Breast epithelium (tissue), 4 donors: ENCODE results near the gene ZNF785. TPM values are rescaled to one million over a fixed set of nuclear protein-coding genes. Genes with fewer than 3 reads are reported as not detected.

ENCODE experiments used
- DNase-seq, 2 donors: peaks; one replicate each; pipeline ENCODE4 v3.0.0-alpha.2; 2019; ENCODE audit warnings: low spot score in 2 of 2
- H3K27ac ChIP-seq, 2 donors: fragments of 200-600 bp; sonication (generic) in 1 of 2; one replicate each; pipeline ENCODE4 v1.5.1; 2016 to 2019; ENCODE audit warnings: mild to moderate bottlenecking in 1 of 2
- H3K27me3 ChIP-seq, 2 donors: fragments of 200-600 bp; sonication (generic) in 1 of 2; one replicate each; pipeline versions ENCODE4 v1.5.1 to v1.6.0; 2017 to 2019; ENCODE audit warnings: control low read depth in 1 of 2, mild to moderate bottlenecking in 1 of 2
- H3K36me3 ChIP-seq: fragments of 200-600 bp; one replicate; pipeline ENCODE4 v1.5.1; 2019
- H3K4me1 ChIP-seq, 2 donors: fragments of 200-600 bp; sonication (generic); one replicate each; pipeline ENCODE4 v1.5.1; 2016 to 2019; ENCODE audit warnings: control low read depth in 1 of 2
- H3K4me3 ChIP-seq, 3 donors: fragments of 200-600 bp; sonication (generic); 1 replicate in 2 of 3; 2 replicates in 1 of 3; pipeline ENCODE4 v1.5.1; 2016 to 2019; ENCODE audit warnings: mild to moderate bottlenecking in 3 of 3, moderate library complexity in 2 of 3
- H3K9me3 ChIP-seq, 2 donors: fragments of 200-600 bp; sonication (generic) in 1 of 2; one replicate each; pipeline ENCODE4 v1.5.1; 2016 to 2019; ENCODE audit warnings: control low read depth in 1 of 2
- POLR2A ChIP-seq: fragments of 450-650 bp; IDR thresholded peaks from one replicate; pipeline ENCODE4 v1.6.1; 2016; ENCODE audit warnings: antibody characterized with exemption, mild to moderate bottlenecking, moderate library complexity
- POLR2AphosphoS5 ChIP-seq, 3 donors: sonication (generic); formaldehyde crosslinking; IDR thresholded peaks; one replicate each; pipeline ENCODE4 v1.6.1; 2017; ENCODE audit warnings: antibody characterized with exemption in 3 of 3
- intact Hi-C: fragments of 100-400 bp; cut with DNase I; formaldehyde crosslinking; loops from one replicate; pipeline ENCODE4 v1.15.1; 2023; ENCODE audit warnings: low total_unique reads
- total RNA-seq, 3 donors: library from RNA; depleted of rRNA; stranded (reverse); fragments of >200 nt; gene quantifications; one replicate each; pipeline ENCODE4 v1.1.0, GENCODE V29; 2016
- TF ChIP-seq, protein P1 (sequence below), 3 donors: fragments of 450-650 bp; IDR thresholded peaks; one replicate each; pipeline ENCODE4 v1.5.1; 2016 to 2017; ENCODE audit warnings: antibody characterized with exemption in 3 of 3, mild to moderate bottlenecking in 3 of 3, moderate library complexity in 3 of 3

The ZNF785 gene
- total RNA-seq, 3 donors from 2014 or later, result 6.7 to 14.4 (median 12.0) TPM

GRCh38 chr16:30533748-30534367 lies 51.6 kb downstream of the ZNF785 start:
- H3K4me3 ChIP-seq, result peak overlapping the region; percentile 63 to 87 (median 76)
- H3K4me1 ChIP-seq, result peaks cover 0 to 17% of the 10 kb centered on the region in 2 donors
- intact Hi-C loops, result no loop called here
- H3K36me3 ChIP-seq, result peaks cover 5% of the 10 kb centered on the region
- TF ChIP-seq, protein P1, sequence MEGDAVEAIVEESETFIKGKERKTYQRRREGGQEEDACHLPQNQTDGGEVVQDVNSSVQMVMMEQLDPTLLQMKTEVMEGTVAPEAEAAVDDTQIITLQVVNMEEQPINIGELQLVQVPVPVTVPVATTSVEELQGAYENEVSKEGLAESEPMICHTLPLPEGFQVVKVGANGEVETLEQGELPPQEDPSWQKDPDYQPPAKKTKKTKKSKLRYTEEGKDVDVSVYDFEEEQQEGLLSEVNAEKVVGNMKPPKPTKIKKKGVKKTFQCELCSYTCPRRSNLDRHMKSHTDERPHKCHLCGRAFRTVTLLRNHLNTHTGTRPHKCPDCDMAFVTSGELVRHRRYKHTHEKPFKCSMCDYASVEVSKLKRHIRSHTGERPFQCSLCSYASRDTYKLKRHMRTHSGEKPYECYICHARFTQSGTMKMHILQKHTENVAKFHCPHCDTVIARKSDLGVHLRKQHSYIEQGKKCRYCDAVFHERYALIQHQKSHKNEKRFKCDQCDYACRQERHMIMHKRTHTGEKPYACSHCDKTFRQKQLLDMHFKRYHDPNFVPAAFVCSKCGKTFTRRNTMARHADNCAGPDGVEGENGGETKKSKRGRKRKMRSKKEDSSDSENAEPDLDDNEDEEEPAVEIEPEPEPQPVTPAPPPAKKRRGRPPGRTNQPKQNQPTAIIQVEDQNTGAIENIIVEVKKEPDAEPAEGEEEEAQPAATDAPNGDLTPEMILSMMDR (IDR thresholded peaks at IDR 0.05), result no peak
- TF ChIP-seq POLR2A (no peak), POLR2AphosphoS5 (IDR thresholded peaks at IDR 0.05) (no peak)
- H3K9me3 ChIP-seq, result no peaks in the 10 kb centered on the region
- no peaks in the 10 kb centered on the region for H3K27me3 ChIP-seq
- peak overlapping the region; percentile 99 for H3K27ac ChIP-seq
- DNase-seq, result no peak

DNA sequence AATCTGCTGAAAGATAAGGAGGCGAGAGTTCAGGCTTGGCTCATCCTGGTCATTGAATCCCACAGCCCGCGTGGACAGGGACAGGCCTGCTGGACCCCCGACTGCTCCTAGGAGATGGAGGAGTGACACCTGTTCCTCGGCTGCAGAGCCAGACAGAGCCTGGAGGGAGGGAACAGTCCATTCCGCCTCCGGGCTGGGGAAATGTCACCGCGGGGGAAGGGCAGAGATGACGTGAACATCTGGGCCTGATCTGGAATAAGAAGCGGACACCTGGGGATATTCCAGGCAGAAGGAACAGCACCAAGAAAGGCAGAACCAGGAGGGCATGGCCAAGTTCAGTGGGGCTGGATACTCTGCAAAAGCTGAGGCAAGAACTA lies 52.4 kb downstream of the ZNF785 start:
- Histone ChIP-seq H3K36me3 (peaks cover 5% of the 10 kb centered on the region), H3K4me3 (peak overlapping the region in 2 of 3 donors; percentile 76 to 87), H3K27ac (peak overlapping the region; percentile 99), H3K4me1 (peaks cover 1 to 17% of the 10 kb centered on the region in 2 donors), H3K27me3 (no peaks in the 10 kb centered on the region), H3K9me3 (no peaks in the 10 kb centered on the region)
- TF ChIP-seq POLR2A (no peak), POLR2AphosphoS5 (IDR thresholded peaks at IDR 0.05) (no peak)
- no peak for DNase-seq
- intact Hi-C loops, result no loop called here

- Histone ChIP-seq H3K27me3 (no peaks in the 10 kb centered on the region), H3K36me3 (peaks cover 5% of the 10 kb centered on the region), H3K4me3 (no peak overlapping the region), H3K9me3 (no peaks in the 10 kb centered on the region), H3K27ac (peak overlapping the region in 1 of 2 donors; percentile 99), H3K4me1 (peaks cover 7 to 17% of the 10 kb centered on the region in 2 donors)
- TF ChIP-seq, protein P1 (IDR thresholded peaks at IDR 0.05), result no peak
- TF ChIP-seq POLR2A (no peak), POLR2AphosphoS5 (IDR thresholded peaks at IDR 0.05) (no peak)
- no peak for DNase-seq
- intact Hi-C loops, result no loop called here
Observed at GRCh38 chr16:30532285-30533145, 53.0 kb downstream of the ZNF785 start.

Other genes with a start within 250 kb of the ZNF785 start
- gene CD2BP2, start 230.4 kb downstream of the ZNF785 start, total RNA-seq, result 10 to 100 TPM; 26.2 to 47.2 (median 38.3) TPM
- gene TBC1D10B, start 215.2 kb downstream of the ZNF785 start, total RNA-seq, result 10 to 100 TPM; 19.0 to 22.2 (median 21.0) TPM
- not detected for gene MYL11, start 210.9 kb downstream of the ZNF785 start, total RNA-seq
- 1 to 10 TPM; 1.3 to 4.6 (median 2.7) TPM for gene SEPTIN1, start 203.1 kb downstream of the ZNF785 start, total RNA-seq
- 1 to 10 TPM; 4.8 to 9.5 (median 6.2) TPM for gene ZNF48, start 190.3 kb downstream of the ZNF785 start, total RNA-seq
- 10 to 100 TPM; 21.1 to 29.2 (median 22.2) TPM for gene ZNF771, start 178.1 kb downstream of the ZNF785 start, total RNA-seq
- 10 to 100 TPM; 11.2 to 25.6 (median 20.1) TPM for gene DCTPP1, start 155.7 kb downstream of the ZNF785 start, total RNA-seq
- gene SEPHS2, start 139.8 kb downstream of the ZNF785 start, total RNA-seq, result 10 to 100 TPM; 28.8 to 44.5 (median 40.6) TPM
- 1 to 10 TPM; 2.3 to 5.7 (median 2.4) TPM for gene ITGAL, start 113.0 kb downstream of the ZNF785 start, total RNA-seq
- 10 to 100 TPM; 23.3 to 33.2 (median 29.8) TPM for gene ZNF768, start 59.1 kb downstream of the ZNF785 start, total RNA-seq
- gene ZNF747, start 50.8 kb downstream of the ZNF785 start, total RNA-seq, result 10 to 100 TPM; 10.7 to 14.7 (median 13.2) TPM
- gene ZNF764, start 27.3 kb downstream of the ZNF785 start, total RNA-seq, result 1 to 10 TPM; 4.0 to 8.2 (median 7.5) TPM
- 10 to 100 TPM; 17.4 to 18.4 (median 18.4) TPM for gene ZNF688, start 14.0 kb downstream of the ZNF785 start, total RNA-seq
- gene ZNF689, start 24.7 kb upstream of the ZNF785 start, total RNA-seq, result 10 to 100 TPM in 2 of 3 donors, 1 to 10 TPM in 1; 7.0 to 15.4 (median 12.8) TPM
- 10 to 100 TPM; 21.3 to 30.2 (median 26.9) TPM for gene PRR14, start 65.3 kb upstream of the ZNF785 start, total RNA-seq
- 10 to 100 TPM; 13.6 to 25.2 (median 17.7) TPM for gene FBRS, start 72.7 kb upstream of the ZNF785 start, total RNA-seq
- gene SRCAP, start 113.5 kb upstream of the ZNF785 start, total RNA-seq, result 10 to 100 TPM; 19.0 to 24.9 (median 20.8) TPM
- gene PHKG2, start 162.7 kb upstream of the ZNF785 start, total RNA-seq, result 10 to 100 TPM; 28.5 to 38.8 (median 35.7) TPM
- 10 to 100 TPM in 2 of 3 donors, 1 to 10 TPM in 1; 1.4 to 17.1 (median 13.4) TPM for gene CFAP119, start 176.4 kb upstream of the ZNF785 start, total RNA-seq
- gene RNF40, start 176.6 kb upstream of the ZNF785 start, total RNA-seq, result 10 to 100 TPM; 77.0 to 84.7 (median 77.3) TPM
- gene ZNF629, start 201.5 kb upstream of the ZNF785 start, total RNA-seq, result 10 to 100 TPM in 2 of 3 donors, 1 to 10 TPM in 1; 9.4 to 16.2 (median 10.5) TPM